Spleen (tissue), 7 donors: ENCODE data around the gene TECPR1.

ENCODE experiments used
- CTCF ChIP-seq, 11 experiments: fragments of 200-600 bp in 7 of 11; fragments of 450-650 bp in 4 of 11; sonication (generic) in 4 of 11; IDR thresholded peaks in 8 of 11; conservative IDR thresholded peaks in 3 of 11; 1 replicate in 7 of 11; 2 replicates in 4 of 11; pipeline versions ENCODE4 v1.4.0 to v1.8.0; 2016 to 2021; ENCODE audit warnings: antibody characterized with exemption in 11 of 11, inconsistent platforms in 4 of 11, mild to moderate bottlenecking in 1 of 11
- POLR2A ChIP-seq, 3 donors: fragments of 450-650 bp; IDR thresholded peaks; one replicate each; pipeline ENCODE4 v1.5.1; 2017; ENCODE audit warnings: antibody characterized with exemption in 3 of 3, mild to moderate bottlenecking in 1 of 3
- donor health status: DM: no; HTN: no; CAD: no; lungs with moderate emphysema.
- donor health status: DM: no; HTN: no; CAD: no.
- donor health status: DM: no; HTN: no; CAD: no.

- TF ChIP-seq CTCF (IDR thresholded peaks at IDR 0.05 in 8 of 11, conservative IDR thresholded peaks at IDR 0.05 in 3 of 11) (no peak), POLR2A (IDR thresholded peaks at IDR 0.05) (no peak)
Observed at GRCh38 chr7:98227939-98228338, 24.1 kb downstream of the TECPR1 start.
